Activated T-cell treated with anti-CD3 and anti-CD28 coated beads, Interleukin-2, amount 50 U/mL, for 4 hours (primary cell): ENCODE data around the gene ZMIZ1. TPM values are rescaled to one million over a fixed set of nuclear protein-coding genes. Genes with fewer than 3 reads are reported as not detected.

Experiments used
- ATAC-seq, 2 donors: fragments of 200-7000 bp; cut with Tn5 transposase; one replicate each; pipeline ENCODE4 v1.10.0; 2021
- DNase-seq: peaks from one replicate; pipeline ENCODE4 v3.0.0-alpha.2; 2020
- H3K27me3 Mint-ChIP-seq: one replicate; pipeline ENCODE4 v1.8.0; 2021; ENCODE audit warnings: low read depth, mixed read lengths
- H3K36me3 Mint-ChIP-seq: one replicate; pipeline ENCODE4 v1.8.0; 2022; ENCODE audit warnings: mixed read lengths; ENCODE audit not compliant: insufficient read depth
- H3K4me1 Mint-ChIP-seq: one replicate; pipeline ENCODE4 v1.8.0; 2021; ENCODE audit warnings: low read depth, mixed read lengths
- H3K4me3 Mint-ChIP-seq: one replicate; pipeline ENCODE4 v1.8.0; 2021; ENCODE audit warnings: mild to moderate bottlenecking, moderate library complexity, mixed read lengths
- H3K9me3 Mint-ChIP-seq: one replicate; pipeline ENCODE4 v1.8.0; 2021; ENCODE audit warnings: mixed read lengths
- total RNA-seq, 3 donors: library from RNA; stranded (reverse); gene quantifications; one replicate each; pipeline ENCODE4 v1.2.1, GENCODE V29; 2021

Gene ZMIZ1
- total RNA-seq, 3 donors from 2014 or later = 17.7 to 21.0 (median 18.0) TPM

GRCh38 chr10:79098596-79099015 lies 29.8 kb downstream of the ZMIZ1 start:
- Mint-ChIP-seq H3K4me1 (peaks cover 59% of the 10 kb centered on the region), H3K4me3 (no peak overlapping the region), H3K9me3 (no peaks in the 10 kb centered on the region), H3K36me3 (no peaks in the 10 kb centered on the region), H3K27me3 (no peaks in the 10 kb centered on the region)
- DNase-seq (no peak), ATAC-seq (no peak)

GRCh38 chr10:79099898-79100448 lies 31.2 kb downstream of the ZMIZ1 start:
- peaks cover 68% of the 10 kb centered on the region for H3K4me1 Mint-ChIP-seq
- H3K27me3 Mint-ChIP-seq = no peaks in the 10 kb centered on the region
- no peaks in the 10 kb centered on the region for H3K36me3 Mint-ChIP-seq
- no peak for DNase-seq
- ATAC-seq = no peak
- H3K4me3 Mint-ChIP-seq = no peak overlapping the region
- H3K9me3 Mint-ChIP-seq = no peaks in the 10 kb centered on the region

- DNase-seq (no peak), ATAC-seq (no peak)
- H3K27me3 Mint-ChIP-seq = no peaks in the 10 kb centered on the region
- H3K4me3 Mint-ChIP-seq = no peak overlapping the region
- peaks cover 68% of the 10 kb centered on the region for H3K4me1 Mint-ChIP-seq
- H3K36me3 Mint-ChIP-seq = no peaks in the 10 kb centered on the region
- H3K9me3 Mint-ChIP-seq = no peaks in the 10 kb centered on the region
Observed at GRCh38 chr10:79100771-79101170, 32.0 kb downstream of the ZMIZ1 start.

- ATAC-seq (peak in 1 of 2 donors; percentile 29), DNase-seq (no peak)
- H3K27me3 Mint-ChIP-seq = no peaks in the 10 kb centered on the region
- no peaks in the 10 kb centered on the region for H3K36me3 Mint-ChIP-seq
- H3K4me1 Mint-ChIP-seq = peaks cover 67% of the 10 kb centered on the region
- H3K9me3 Mint-ChIP-seq = no peaks in the 10 kb centered on the region
- no peak overlapping the region for H3K4me3 Mint-ChIP-seq
Observed at GRCh38 chr10:79101560-79102497, 33.1 kb downstream of the ZMIZ1 start.

GRCh38 chr10:79102498-79102874 lies 33.7 kb downstream of the ZMIZ1 start:
- Mint-ChIP-seq H3K36me3 (no peaks in the 10 kb centered on the region), H3K9me3 (no peaks in the 10 kb centered on the region), H3K27me3 (no peaks in the 10 kb centered on the region), H3K4me3 (no peak overlapping the region), H3K4me1 (peaks cover 67% of the 10 kb centered on the region)
- DNase-seq (no peak), ATAC-seq (no peak)

GRCh38 chr10:79103129-79103528 lies 34.4 kb downstream of the ZMIZ1 start:
- Mint-ChIP-seq H3K36me3 (no peaks in the 10 kb centered on the region), H3K9me3 (no peaks in the 10 kb centered on the region), H3K27me3 (no peaks in the 10 kb centered on the region), H3K4me1 (peaks cover 62% of the 10 kb centered on the region), H3K4me3 (no peak overlapping the region)
- DNase-seq (no peak), ATAC-seq (no peak)

DNA sequence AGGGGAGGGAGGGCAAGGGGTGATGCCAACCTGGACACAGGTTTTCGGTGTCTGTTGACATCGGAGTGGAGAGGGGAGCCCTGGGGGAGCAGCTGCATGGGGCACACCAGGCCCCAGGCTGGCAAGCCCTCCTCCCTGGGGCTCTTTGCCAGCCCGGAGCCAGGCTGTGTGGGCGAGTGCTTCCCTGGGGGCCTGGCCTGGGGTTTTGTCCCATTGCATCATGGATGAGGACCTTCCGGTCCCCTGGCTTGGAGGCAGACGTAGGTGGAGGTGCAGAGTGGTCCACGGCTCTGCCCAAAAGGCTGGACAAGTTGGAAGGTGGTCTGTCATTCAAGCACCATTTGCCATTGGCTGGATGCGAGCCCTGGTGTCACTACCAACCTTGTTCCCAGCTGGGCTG lies 34.8 kb downstream of the ZMIZ1 start:
- Mint-ChIP-seq H3K36me3 (no peaks in the 10 kb centered on the region), H3K9me3 (no peaks in the 10 kb centered on the region), H3K27me3 (no peaks in the 10 kb centered on the region), H3K4me1 (peaks cover 59% of the 10 kb centered on the region), H3K4me3 (no peak overlapping the region)
- DNase-seq (no peak), ATAC-seq (no peak)

- Mint-ChIP-seq H3K27me3 (no peaks in the 10 kb centered on the region), H3K36me3 (no peaks in the 10 kb centered on the region), H3K4me1 (peaks cover 53% of the 10 kb centered on the region), H3K9me3 (no peaks in the 10 kb centered on the region), H3K4me3 (no peak overlapping the region)
- DNase-seq (no peak), ATAC-seq (no peak)
Observed at GRCh38 chr10:79105150-79105739, 36.5 kb downstream of the ZMIZ1 start.

DNA sequence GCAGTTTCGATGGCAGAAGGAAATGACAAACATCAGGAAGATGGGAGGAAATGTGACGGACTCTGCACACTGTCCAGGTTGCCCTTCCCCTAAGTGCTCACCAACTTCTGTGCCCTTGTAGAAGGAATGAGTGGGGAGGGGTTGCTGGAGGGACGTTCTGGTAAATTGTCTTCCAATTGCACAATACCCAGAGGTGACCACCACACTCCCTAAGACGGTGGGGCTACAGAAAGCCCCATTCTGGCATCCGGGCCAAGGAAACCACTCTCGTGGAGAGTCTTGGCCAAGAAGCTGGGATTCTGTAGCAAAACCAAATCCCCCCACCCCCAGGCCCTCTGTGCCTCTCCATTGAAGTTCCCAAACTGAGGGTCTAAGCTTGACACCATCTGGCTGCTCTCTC lies 37.1 kb downstream of the ZMIZ1 start:
- Mint-ChIP-seq H3K27me3 (no peaks in the 10 kb centered on the region), H3K36me3 (no peaks in the 10 kb centered on the region), H3K9me3 (no peaks in the 10 kb centered on the region), H3K4me1 (peaks cover 47% of the 10 kb centered on the region), H3K4me3 (no peak overlapping the region)
- ATAC-seq (no peak), DNase-seq (no peak)

DNA sequence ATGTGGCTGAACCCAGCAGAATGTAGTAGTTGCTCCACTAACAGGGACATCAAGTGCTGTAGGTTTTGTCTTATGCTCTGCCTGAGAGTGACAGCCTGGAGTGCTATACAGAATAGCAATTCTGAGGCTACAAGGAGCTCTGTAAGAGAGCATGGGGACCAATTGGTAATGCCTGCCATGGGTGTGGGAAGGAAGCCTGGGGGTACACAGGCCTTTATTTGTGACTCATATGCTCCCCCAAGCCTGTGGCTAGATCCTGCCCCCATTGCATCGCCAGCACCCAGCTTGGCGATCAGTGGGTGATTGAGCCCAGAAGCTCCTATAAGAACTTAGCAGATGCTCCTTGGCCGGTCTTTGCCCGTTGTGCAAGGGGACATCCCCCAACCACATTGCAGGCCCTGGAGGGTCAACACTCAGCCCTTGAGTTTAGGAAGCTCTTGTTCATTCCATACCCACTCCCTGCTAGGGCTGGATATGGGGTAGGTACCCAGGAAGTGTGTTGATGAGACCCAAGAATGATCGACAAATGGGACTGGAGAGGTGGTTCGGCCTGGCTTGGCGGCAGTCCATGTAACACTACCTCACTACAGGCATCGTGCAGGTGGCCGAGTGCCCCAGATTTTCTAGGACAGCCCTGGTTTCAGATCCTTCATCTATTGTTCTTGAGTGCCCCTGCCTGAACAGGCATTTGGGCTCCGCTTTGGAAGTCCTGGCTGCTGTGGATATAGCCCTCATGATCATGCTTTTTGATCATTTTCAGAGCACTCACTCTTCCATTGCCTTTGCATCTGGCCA lies 37.7 kb downstream of the ZMIZ1 start:
- Mint-ChIP-seq H3K9me3 (no peaks in the 10 kb centered on the region), H3K36me3 (no peaks in the 10 kb centered on the region), H3K4me3 (no peak overlapping the region), H3K27me3 (no peaks in the 10 kb centered on the region), H3K4me1 (peaks cover 41% of the 10 kb centered on the region)
- DNase-seq = no peak
- ATAC-seq = no peak

GRCh38 chr10:79107736-79108264 lies 39.0 kb downstream of the ZMIZ1 start:
- Mint-ChIP-seq H3K4me3 (no peak overlapping the region), H3K36me3 (no peaks in the 10 kb centered on the region), H3K9me3 (no peaks in the 10 kb centered on the region), H3K4me1 (peaks cover 42% of the 10 kb centered on the region), H3K27me3 (no peaks in the 10 kb centered on the region)
- ATAC-seq (no peak), DNase-seq (no peak)

DNA sequence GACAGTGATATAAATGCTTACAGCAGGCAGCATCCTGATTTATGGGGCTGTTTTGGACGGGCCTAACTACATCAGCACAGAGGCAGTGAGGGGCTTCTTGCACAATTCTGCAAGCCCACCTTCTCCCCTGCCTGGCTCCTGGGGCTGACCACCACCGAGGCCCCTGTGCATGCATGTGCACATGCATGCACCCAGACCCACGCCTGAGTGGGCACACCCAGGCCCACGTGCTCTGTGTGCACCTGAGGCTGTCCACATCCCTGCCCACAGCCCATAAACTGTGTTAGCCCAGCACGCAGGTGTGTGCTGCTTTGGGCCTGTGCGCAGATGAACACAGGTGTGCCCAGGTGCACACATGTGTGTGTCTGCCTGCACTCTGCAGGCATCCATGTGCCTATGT lies 40.0 kb downstream of the ZMIZ1 start:
- no peaks in the 10 kb centered on the region for H3K36me3 Mint-ChIP-seq
- no peaks in the 10 kb centered on the region for H3K27me3 Mint-ChIP-seq
- H3K4me1 Mint-ChIP-seq = peaks cover 36% of the 10 kb centered on the region
- DNase-seq = no peak
- H3K4me3 Mint-ChIP-seq = no peak overlapping the region
- no peaks in the 10 kb centered on the region for H3K9me3 Mint-ChIP-seq
- no peak for ATAC-seq

GRCh38 chr10:79111427-79111826 lies 42.7 kb downstream of the ZMIZ1 start:
- Mint-ChIP-seq H3K9me3 (no peaks in the 10 kb centered on the region), H3K36me3 (no peaks in the 10 kb centered on the region), H3K27me3 (no peaks in the 10 kb centered on the region), H3K4me3 (no peak overlapping the region), H3K4me1 (peaks cover 42% of the 10 kb centered on the region)
- DNase-seq (no peak), ATAC-seq (no peak)
